ENCODE results near the gene PRUNE1.

DNA sequence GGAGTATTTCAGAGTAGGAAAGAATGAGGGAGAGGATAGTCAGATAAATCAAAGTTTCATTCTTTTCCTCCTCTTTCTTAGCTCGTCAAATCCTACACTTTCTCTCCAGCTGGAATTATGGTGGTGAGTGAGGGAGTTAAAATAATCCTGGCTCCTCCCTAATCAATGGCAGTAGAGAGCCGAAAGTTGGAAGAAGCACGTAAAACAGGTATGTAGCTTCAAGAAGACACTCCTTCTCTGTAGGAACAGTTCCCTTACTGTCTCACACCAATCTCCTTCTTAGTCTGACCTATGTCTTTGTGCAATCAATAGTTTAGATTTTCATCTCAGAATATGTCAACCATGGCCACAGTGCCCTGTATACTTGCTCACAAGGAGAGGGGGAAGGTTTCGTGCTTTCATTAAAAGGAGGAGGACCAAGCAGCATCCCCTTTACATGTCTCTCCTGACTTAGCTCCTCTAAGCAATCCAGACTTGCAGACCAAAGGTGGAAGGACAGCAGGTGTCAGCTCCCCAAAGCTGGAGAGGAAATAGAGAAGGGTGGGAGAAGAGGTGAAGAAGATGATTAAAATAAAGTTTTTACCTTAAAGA, 2.4 kb upstream of the PRUNE1 start:
- no peak for TF ChIP-seq FOXM1 (IDR thresholded peaks at IDR 0.05; ENCODE audit: borderline replicate concordance)
- TF ChIP-seq BHLHE40 (IDR thresholded peaks at IDR 0.05; ENCODE audit: borderline replicate concordance), result no peak
